ENCODE measurements around the gene NARS2.
"Not testable (repeated sequence)": the region's sequence is repeated elsewhere in the genome, so short reads cannot be mapped to it uniquely, and the experiment has no call there.

The NARS2 gene

DNA sequence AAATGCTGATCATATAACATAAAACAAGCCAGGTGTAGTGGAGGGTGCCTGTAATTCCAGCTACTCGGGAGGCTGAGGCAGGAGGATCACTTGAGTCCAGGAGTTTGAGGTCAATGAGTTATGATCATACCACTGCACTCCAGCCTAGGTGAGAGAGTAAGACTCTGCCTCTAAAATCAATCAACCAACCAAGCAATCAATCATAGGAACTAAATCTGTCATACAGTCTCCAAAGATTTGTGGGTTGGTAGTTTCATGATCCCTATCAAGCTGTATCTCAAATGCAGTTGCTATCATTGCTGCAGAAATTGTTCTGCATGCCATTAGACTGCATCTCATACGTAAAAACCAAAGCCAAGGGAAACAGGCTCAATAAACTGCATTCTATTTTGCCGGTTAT is 33.1 kb downstream of the NARS2 start:
- DNase-seq (ENCODE audit: low read depth in 2 of 2), result no peak

GRCh38 chr11:78540256-78540655 is 34.4 kb downstream of the NARS2 start:
- no peak for DNase-seq (ENCODE audit: low read depth in 2 of 2)

DNA sequence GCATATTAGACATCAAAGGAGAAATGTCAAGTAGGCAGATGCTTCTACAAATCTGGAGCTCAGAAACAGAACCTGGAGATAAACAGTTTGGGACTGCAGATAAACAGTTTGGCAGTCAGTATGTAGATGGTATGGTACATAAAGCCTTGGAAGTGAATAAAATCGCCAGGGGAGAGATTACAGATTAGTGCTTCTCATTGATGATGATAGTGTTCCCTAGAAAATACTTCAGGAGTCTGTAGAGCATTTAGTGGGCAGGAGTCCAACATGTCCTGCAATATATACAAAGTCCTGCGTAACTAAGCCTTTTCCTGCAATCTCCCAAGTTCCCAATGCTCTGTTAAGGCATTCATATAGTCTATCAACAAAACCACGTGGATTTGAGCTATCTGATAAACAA is 35.2 kb downstream of the NARS2 start:
- no peak for DNase-seq (ENCODE audit: low read depth in 2 of 2)

- no peak for DNase-seq (ENCODE audit: low read depth in 2 of 2)
Observed at GRCh38 chr11:78536933-78537332, 37.7 kb downstream of the NARS2 start.

GRCh38 chr11:78535920-78536319 is 38.7 kb downstream of the NARS2 start:
- no peak for DNase-seq (ENCODE audit: low read depth in 2 of 2)

- DNase-seq (ENCODE audit: low read depth in 2 of 2), result no peak
Observed at GRCh38 chr11:78535027-78535426, 39.6 kb downstream of the NARS2 start.

GRCh38 chr11:78533399-78533798 is 41.3 kb downstream of the NARS2 start:
- no peak for DNase-seq (ENCODE audit: low read depth in 2 of 2)

GRCh38 chr11:78532991-78533390 is 41.7 kb downstream of the NARS2 start:
- DNase-seq (ENCODE audit: low read depth in 2 of 2), result no peak

- DNase-seq (ENCODE audit: low read depth in 2 of 2), result no peak
Observed at GRCh38 chr11:78526497-78527146, 48.0 kb downstream of the NARS2 start.

- DNase-seq (ENCODE audit: low read depth in 2 of 2), result no peak
Observed at GRCh38 chr11:78525720-78526119, 48.9 kb downstream of the NARS2 start.

- no peak for DNase-seq (ENCODE audit: low read depth in 2 of 2)
Observed at GRCh38 chr11:78520230-78520629, 54.4 kb downstream of the NARS2 start.

DNA sequence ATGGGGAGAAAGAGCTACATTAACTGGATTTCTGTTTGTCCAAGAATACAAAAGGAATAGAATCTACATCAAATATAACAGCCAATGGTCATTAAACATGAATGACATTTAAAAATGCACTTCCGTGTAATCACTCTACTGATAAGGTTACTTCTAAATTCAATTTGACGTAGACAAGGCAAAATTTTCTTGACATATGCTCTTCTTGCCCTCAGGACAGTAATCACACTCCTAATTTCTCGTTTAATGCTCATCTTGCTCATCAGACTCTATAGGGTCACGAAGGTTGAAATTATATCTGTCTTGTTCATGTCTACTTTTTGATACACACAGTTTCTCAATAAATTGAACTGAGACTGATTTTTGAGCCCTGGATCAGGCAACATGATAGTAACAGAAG is 58.4 kb downstream of the NARS2 start:
- no peak for DNase-seq (ENCODE audit: low read depth in 2 of 2)

- DNase-seq (ENCODE audit: low read depth in 2 of 2), result no peak
Observed at GRCh38 chr11:78514922-78515502, 59.7 kb downstream of the NARS2 start.

- not testable (repeated sequence) for DNase-seq (ENCODE audit: low read depth in 2 of 2)
Observed at GRCh38 chr11:78513085-78513484, 61.6 kb downstream of the NARS2 start.

DNA sequence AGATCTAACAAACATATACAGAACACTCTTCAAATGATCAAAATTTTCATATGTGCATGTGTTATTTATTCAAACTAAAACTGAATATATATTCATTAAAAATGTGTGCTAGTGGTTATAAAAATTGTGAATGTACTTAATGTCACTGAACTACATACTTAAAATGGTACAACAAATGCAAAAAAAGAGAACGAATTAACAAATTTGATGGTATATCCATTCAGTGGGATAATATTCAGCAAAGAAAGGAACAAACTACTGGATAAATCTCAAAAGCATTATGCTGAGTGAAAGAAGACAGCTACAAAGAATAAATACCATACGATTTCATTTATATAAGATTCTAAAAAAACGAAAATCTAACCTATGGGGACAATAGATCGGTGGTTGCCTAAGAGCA is 64.1 kb downstream of the NARS2 start:
- DNase-seq (ENCODE audit: low read depth in 2 of 2), result no peak

GRCh38 chr11:78510025-78510596 is 64.6 kb downstream of the NARS2 start:
- DNase-seq (ENCODE audit: low read depth in 2 of 2), result no peak

GRCh38 chr11:78504708-78505107 is 70.0 kb downstream of the NARS2 start:
- DNase-seq (ENCODE audit: low read depth in 2 of 2), result no peak

GRCh38 chr11:78504181-78504580 is 70.5 kb downstream of the NARS2 start:
- DNase-seq (ENCODE audit: low read depth in 2 of 2), result no peak

- DNase-seq (ENCODE audit: low read depth in 2 of 2), result no peak
Observed at GRCh38 chr11:78499971-78500370, 74.7 kb downstream of the NARS2 start.

DNA sequence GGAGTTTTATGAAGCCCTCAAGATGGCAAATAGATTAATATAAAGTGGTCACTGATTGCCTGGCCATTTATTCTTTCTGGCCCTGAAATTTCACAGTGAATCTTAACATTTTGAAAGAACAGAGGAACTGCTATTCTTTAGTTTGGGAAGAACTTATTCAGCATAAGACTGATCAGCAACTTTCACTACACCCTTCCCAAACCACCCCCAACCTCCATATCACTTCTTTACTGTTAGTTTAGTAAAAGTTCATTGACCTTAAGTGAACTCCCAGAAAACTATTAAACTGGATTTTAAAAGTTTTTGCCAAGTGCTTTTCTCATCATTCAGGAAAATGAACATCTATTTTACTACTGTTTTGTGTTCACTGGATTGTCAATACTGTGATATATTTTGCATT is 77.4 kb downstream of the NARS2 start:
- DNase-seq (ENCODE audit: low read depth in 2 of 2), result no peak

GRCh38 chr11:78493413-78493975 is 81.2 kb downstream of the NARS2 start:
- DNase-seq (ENCODE audit: low read depth in 2 of 2), result no peak

DNA sequence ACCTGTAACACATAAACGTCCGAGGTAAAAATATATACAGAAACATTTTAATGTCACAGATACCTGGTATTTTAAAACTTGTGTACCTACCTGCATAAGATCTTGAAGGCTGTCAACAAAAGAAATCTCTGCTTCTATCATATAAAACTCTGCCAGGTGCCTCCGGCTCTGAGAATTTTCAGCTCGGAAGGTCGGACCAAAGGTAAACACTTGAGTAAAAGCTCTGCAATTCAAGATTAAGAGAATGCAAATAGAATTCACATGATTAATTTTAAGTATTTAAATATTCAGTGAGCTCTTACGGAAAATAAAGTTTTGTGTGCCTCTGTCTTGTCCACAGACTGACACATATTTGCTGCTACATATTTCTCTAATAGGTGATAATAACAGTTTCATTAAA is 81.7 kb downstream of the NARS2 start:
- no peak for DNase-seq (ENCODE audit: low read depth in 2 of 2)

DNA sequence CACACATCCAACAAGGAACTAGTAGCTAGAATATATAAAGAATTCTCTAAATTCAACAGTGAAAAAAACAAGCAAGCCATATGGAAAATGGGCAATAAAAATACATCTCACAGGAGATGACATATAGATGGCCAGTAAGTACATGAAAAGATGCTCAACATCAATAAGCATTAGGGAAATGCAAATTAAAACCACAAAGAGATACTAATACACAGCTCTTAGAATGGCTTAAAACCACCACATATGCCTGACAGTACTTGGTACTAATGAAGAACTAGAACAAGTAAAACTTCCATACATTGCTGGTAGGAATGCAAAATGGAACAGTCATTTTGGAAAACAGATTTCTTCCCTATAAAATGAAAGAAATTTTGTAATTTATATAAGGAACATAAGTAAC is 85.5 kb downstream of the NARS2 start:
- DNase-seq (ENCODE audit: low read depth in 2 of 2), result no peak

All from stimulated activated CD8-positive, alpha-beta memory T cell treated with anti-CD3 and anti-CD28 coated beads, Interleukin-2, amount 100 ng/mL, for 48 hours (primary cell).